GM18873 (cell line): ENCODE measurements around the gene SAG.

Source experiments
- ATAC-seq: cut with Tn5 transposase; IDR thresholded peaks from one replicate; pipeline ENCODE4 v1.9.1; 2021; ENCODE audit warnings: mild to moderate bottlenecking, moderate library complexity, moderate number of reproducible peaks; ENCODE audit not compliant: unreplicated experiment, low FRiP score

SAG gene

DNA sequence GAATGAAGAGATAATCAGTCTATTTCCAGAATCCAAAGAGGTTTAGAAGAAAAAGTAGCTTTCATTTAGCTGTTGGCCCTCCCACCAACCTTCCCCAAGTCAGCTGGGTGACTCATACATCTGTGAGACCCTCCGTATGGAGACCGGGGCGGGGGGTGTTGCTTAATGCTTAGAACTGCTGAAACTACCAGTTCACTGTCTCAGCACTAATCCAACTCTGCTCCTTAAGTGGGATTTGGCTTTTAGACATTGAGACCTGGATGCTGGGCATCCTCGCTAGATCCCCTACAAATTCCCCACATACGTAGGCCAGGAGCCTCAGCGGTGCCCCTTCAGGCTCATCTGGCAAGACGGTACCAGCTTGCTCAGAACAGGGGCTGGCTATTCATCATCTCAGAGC lies at the start of gene SAG:
TSS of gene SAG (plus strand) at position 252 of the 400 bp plus-strand sequence. CDS start 1,374 bp downstream, outside the sequence.
- no peak for ATAC-seq

DNA sequence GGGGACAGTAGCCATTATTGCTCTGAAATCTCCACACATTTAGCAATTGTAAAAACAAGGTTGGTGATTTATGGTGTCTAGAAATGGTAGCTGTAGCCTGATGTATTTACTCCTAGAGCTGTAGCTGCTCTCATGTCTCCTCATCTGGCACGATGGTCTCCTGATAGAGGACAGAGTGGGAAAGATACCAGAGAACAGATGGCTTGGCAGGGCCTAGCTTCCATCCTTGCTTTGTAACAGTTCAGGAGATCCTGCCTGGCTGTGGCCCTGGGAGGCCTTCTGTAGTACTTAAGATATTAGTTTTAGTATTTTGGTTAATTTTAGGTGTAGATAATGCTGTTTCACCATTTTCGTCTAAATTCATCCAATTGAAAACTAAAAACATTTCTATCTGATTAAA lies 49.4 kb upstream of the SAG start:
- ATAC-seq: no peak

DNA sequence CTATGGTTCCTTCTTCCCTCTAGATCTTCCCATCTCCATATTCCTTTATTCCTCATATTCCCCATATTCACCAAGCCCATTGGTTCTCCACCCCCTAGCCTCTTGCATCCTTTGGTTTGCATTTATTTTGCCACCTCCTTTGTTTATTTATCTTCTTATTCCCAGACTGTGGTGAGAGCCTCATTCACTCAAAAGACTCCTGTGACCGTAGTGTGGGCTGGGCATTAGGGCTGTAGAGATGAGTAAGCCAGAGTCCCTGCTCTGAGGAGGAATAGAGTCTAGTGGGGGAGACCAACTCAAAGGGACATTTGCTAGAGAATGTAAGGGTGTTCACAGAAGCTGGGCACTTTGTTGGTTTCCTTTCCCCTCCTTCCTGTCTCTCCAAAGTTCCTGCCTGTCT lies 47.9 kb upstream of the SAG start:
- no peak for ATAC-seq

GRCh38 chr2:233260661-233261060 lies 47.0 kb upstream of the SAG start:
- no peak for ATAC-seq

- no peak for ATAC-seq
Observed at GRCh38 chr2:233261819-233262555, 45.6 kb upstream of the SAG start.

DNA sequence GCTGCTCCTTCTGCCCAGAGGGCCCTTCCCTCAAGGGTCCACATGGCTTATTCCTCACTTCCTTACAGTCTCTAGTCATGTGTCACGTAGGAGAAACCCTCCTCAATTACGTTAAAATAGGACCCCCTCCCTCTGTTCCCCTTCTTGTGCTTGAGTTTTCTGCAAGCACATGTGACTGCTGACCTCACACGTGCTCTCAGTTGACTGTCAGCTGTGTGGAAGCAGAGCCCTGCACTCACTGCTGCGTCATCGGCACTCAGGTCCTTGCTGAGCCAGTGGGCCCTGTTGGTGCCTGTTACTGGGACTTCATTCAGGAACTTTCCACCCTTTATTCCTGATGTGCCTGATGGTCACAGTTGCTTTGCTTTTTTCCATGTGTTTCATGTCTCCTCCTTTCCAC lies 45.1 kb upstream of the SAG start:
- no peak for ATAC-seq

- ATAC-seq: no peak
Observed at GRCh38 chr2:233263045-233263570, 44.5 kb upstream of the SAG start.

GRCh38 chr2:233264667-233265066 lies 42.9 kb upstream of the SAG start:
- ATAC-seq: no peak

- no peak for ATAC-seq
Observed at GRCh38 chr2:233265899-233266431, 41.7 kb upstream of the SAG start.

DNA sequence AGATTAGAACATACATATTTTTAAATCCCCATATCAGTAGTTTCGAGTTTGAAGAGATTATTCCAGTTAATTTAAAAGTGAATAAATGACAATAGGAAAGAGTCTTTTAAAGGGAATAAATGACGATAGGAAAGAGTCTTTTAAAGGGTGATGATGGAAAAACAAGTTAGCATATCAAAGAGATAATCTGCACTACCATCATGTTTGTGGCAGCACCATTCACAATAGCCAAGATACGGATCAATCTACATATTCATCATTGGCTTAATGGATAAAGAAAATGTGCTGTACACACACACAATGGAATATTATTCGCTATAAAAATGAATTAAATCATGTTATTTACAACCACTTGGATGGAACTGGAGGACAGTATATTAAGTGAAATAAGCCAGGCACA lies 41.1 kb upstream of the SAG start:
- ATAC-seq: no peak

GRCh38 chr2:233267516-233268245 lies 39.9 kb upstream of the SAG start:
- ATAC-seq: peak; percentile 53

DNA sequence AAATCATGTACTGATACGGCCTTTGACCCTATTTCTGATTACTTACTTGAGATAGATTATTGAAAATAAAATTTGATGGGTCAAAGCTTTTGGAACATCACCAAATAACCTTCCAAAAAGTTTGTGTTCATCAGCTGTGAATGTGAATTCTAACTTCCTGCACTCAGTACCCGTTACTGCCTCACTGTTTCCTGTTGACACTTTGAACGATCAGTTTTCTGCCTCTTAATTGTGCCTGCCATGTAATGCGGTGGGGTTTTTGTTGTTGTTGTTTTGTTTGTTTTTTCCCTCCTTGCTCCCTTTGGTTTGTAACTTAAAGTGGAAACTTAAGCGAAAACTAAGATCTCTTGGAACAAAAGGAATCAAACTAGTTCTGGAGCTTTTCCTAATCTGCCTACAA lies 37.2 kb upstream of the SAG start:
- ATAC-seq: no peak

GRCh38 chr2:233270951-233271350 lies 36.7 kb upstream of the SAG start:
- no peak for ATAC-seq

DNA sequence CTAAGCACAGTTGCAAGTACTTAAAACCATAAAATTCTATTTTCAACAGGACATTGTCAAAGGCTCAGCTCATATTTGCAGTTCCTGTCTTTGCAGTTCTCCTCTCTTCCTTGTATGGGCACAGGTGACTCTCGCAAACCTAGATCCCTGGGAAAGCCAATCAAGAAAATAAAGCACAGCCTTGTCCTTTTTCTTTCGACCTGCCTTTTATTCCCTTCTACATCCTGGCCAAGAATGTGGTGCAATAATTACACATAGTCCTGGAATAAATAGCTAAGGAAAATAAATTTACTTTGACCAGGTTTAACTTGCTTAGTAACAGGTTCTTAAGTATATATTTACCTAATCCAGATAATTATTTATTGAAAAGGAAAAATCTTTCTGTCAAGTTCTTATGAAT lies 35.9 kb upstream of the SAG start:
- no peak for ATAC-seq

DNA sequence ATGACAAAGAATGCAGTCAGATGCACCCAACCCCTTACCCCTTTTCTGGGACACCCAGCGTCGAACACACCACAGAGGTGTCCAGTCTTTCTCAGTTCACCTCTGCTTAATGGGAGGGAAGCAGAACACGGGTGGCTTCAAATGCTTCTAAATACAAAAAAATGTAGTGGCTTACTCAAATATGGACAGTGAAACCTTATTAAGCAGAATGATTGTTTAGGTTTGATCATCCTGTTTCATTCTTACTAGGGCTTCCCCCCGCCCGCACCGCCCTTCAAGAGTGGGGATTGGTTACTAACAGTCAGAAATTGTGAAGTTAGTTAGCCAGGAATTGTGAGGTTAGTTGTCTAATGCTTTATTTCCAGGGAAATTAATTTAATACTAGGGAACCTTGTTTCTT lies 34.5 kb upstream of the SAG start:
- no peak for ATAC-seq

DNA sequence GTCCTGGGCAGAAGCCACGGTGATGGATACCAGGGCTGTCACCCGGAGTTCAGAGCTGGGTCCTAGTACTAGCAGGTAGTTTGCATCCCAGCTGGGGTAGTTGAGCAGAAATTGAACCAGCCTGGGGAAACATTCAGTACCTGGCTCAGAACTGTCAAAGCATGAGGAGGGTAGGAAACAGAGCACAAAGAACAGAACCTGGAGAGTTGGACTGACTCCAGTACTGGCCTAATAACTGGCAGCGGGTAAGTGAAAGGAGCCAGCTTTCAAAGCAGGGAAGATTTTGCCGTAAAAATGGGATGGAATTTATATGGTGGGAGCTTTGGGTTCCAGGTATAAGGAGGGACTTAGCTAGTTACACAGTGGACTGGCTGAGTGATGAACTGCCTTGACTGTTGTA lies 32.4 kb upstream of the SAG start:
- ATAC-seq: no peak

DNA sequence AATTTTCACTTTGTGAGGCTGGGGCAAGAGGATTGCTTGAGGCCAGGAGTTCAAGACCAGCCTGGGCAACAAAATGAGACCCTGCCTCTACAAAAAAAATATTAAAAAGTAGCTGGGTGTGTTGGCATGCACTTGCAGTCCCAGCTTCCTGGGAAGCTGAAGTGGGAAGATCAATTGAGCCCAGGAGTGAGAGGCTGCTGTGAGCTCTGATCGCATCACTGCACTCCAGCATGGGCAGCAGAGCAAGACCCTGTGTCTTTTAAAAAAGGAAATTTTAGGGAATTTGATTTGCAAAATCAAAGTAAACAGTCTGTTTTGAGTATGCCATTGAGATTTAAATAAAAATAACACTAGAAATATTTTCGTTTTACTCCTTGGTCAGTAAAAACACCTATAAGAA lies 28.7 kb upstream of the SAG start:
- no peak for ATAC-seq

DNA sequence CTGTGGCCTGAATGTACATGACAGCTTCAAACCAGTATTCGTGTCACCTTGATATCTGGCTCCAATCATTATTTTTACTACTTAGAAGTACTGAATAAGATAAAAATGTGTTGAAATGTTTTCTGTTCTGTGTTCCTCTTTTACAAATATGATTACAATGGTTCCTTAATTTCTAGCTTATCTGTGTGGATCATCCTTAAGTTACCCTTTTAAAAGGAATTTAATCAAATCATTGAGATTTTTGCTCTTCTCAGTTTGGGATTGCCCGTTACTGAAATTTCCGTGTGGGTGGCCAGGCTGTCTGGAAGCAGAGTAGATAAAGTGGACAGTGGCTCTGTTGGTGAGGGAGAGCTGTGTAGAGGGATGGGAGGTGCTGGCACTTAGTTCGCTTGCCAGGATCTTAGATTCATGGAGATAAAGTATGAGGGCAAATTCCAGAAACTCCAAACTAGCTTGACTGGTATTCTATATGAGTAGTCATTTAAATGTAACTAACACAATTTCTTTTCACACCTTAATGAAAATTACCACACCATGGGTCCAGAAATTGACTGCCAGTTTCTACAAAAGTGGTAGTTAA lies 27.4 kb upstream of the SAG start:
- no peak for ATAC-seq

DNA sequence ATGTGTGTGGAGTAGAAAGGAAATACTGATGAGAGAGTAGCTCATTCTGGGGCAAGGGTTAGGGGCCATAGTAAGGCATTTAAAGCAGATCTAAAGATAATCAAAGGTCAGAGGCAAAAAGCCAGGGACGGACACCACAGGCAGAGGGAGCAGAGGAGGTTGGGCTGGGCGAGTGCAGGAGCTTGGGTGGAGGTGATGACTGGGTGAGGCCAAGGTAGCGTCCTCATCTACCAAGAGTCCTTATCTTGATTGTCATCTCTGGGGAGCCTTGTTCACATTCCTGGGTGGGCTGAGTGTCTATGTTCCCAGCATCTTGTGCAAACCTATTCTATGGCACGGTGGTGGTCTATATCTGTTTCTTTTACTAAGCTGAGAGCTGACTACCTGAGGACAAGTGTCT lies 26.1 kb upstream of the SAG start:
- ATAC-seq: no peak

- ATAC-seq: no peak
Observed at GRCh38 chr2:233281992-233282603, 25.5 kb upstream of the SAG start.

GRCh38 chr2:233285921-233286320 lies 21.7 kb upstream of the SAG start:
- no peak for ATAC-seq
